ENCODE data around the gene FIGLA.

Gene FIGLA

GRCh38 chr2:70828914-70829824 lies 38.7 kb upstream of the FIGLA start:
- Histone ChIP-seq H3K4me3 (ENCODE audit: low read depth, low read length) (no peak overlapping the region), H3K36me3 (replicated peaks) (no peaks in the 10 kb centered on the region), H3K27ac (peak overlapping the region; percentile 34), H3K27me3 (replicated peaks) (no peaks in the 10 kb centered on the region)
- peak; percentile 38 for DNase-seq
- no peak for TF ChIP-seq CTCF (IDR thresholded peaks at IDR 0.05; ENCODE audit: low read depth, low read length, missing control alignments)
- in situ Hi-C loops (cut with HindIII; ENCODE audit: low pct_ligation_motif_present, low sequenced_read_pairs): no loop called here

GRCh38 chr2:70828115-70828514 lies 37.7 kb upstream of the FIGLA start:
- TF ChIP-seq CTCF (IDR thresholded peaks at IDR 0.05; ENCODE audit: low read depth, low read length, missing control alignments): no peak
- Histone ChIP-seq H3K27me3 (replicated peaks) (no peaks in the 10 kb centered on the region), H3K27ac (no peak overlapping the region), H3K36me3 (replicated peaks) (no peaks in the 10 kb centered on the region), H3K4me3 (ENCODE audit: low read depth, low read length) (no peak overlapping the region)
- in situ Hi-C loops (cut with HindIII; ENCODE audit: low pct_ligation_motif_present, low sequenced_read_pairs): no loop called here
- no peak for DNase-seq

- Histone ChIP-seq H3K36me3 (replicated peaks) (no peaks in the 10 kb centered on the region), H3K4me3 (ENCODE audit: low read depth, low read length) (no peak overlapping the region), H3K27me3 (replicated peaks) (no peaks in the 10 kb centered on the region), H3K27ac (no peak overlapping the region)
- no peak for DNase-seq
- no peak for TF ChIP-seq CTCF (IDR thresholded peaks at IDR 0.05; ENCODE audit: low read depth, low read length, missing control alignments)
- in situ Hi-C loops (cut with HindIII; ENCODE audit: low pct_ligation_motif_present, low sequenced_read_pairs): no loop called here
Observed at GRCh38 chr2:70827388-70827787, 36.9 kb upstream of the FIGLA start.

- in situ Hi-C loops (cut with HindIII; ENCODE audit: low pct_ligation_motif_present, low sequenced_read_pairs): no loop called here
- Histone ChIP-seq H3K27me3 (replicated peaks) (no peaks in the 10 kb centered on the region), H3K27ac (no peak overlapping the region), H3K36me3 (replicated peaks) (no peaks in the 10 kb centered on the region), H3K4me3 (ENCODE audit: low read depth, low read length) (no peak overlapping the region)
- DNase-seq: no peak
- no peak for TF ChIP-seq CTCF (IDR thresholded peaks at IDR 0.05; ENCODE audit: low read depth, low read length, missing control alignments)
Observed at GRCh38 chr2:70826696-70827350, 36.4 kb upstream of the FIGLA start.

- no peaks in the 10 kb centered on the region for H3K36me3 ChIP-seq (replicated peaks)
- in situ Hi-C loops (cut with HindIII; ENCODE audit: low pct_ligation_motif_present, low sequenced_read_pairs): no loop called here
- TF ChIP-seq CTCF (IDR thresholded peaks at IDR 0.05; ENCODE audit: low read depth, low read length, missing control alignments): no peak
- H3K27ac ChIP-seq: no peak overlapping the region
- no peak for DNase-seq
- H3K27me3 ChIP-seq (replicated peaks): no peaks in the 10 kb centered on the region
- H3K4me3 ChIP-seq (ENCODE audit: low read depth, low read length): no peak overlapping the region
Observed at GRCh38 chr2:70823249-70823648, 32.8 kb upstream of the FIGLA start.

All from brain microvascular endothelial cell (primary cell).